ENCODE data around the gene CROCC2. TPM values are rescaled to one million over a fixed set of nuclear protein-coding genes. Genes with fewer than 3 reads are reported as not detected.

CROCC2 gene
- polyA plus RNA-seq, 1 experiment = not detected

- ChIA-PET POLR2A (no interaction called here), CTCF (interaction anchor here (1.0 kb wide), 1 partner anchor 18 kb away, joined by 3 read pairs; no protein-coding TSS in a partner anchor)
- TF ChIP-seq CTCF (IDR thresholded peaks at IDR 0.05; ENCODE audit: insufficient read depth, low read depth, low read length) = no peak
- no peak for DNase-seq (ENCODE audit: low read depth)
- Histone ChIP-seq H3K4me3 (ENCODE audit: low read depth, low read length) (no peak overlapping the region), H3K27me3 (ENCODE audit: control insufficient read depth, insufficient read depth, low read length) (peaks cover 2% of the 10 kb centered on the region; the same call in 1 of the 2 replicates), H3K36me3 (ENCODE audit: control insufficient read depth, insufficient read depth, low read length) (no peaks in the 10 kb centered on the region)
Measured at GRCh38 chr2:240869109-240869955, 36.8 kb upstream of the CROCC2 start.

GRCh38 chr2:240869956-240870875 is 35.9 kb upstream of the CROCC2 start:
- no peak for TF ChIP-seq CTCF (IDR thresholded peaks at IDR 0.05; ENCODE audit: insufficient read depth, low read depth, low read length)
- Histone ChIP-seq H3K4me3 (ENCODE audit: low read depth, low read length) (no peak overlapping the region), H3K27me3 (ENCODE audit: control insufficient read depth, insufficient read depth, low read length) (no peaks in the 10 kb centered on the region; the same call in 1 of the 2 replicates), H3K36me3 (ENCODE audit: control insufficient read depth, insufficient read depth, low read length) (no peaks in the 10 kb centered on the region)
- CTCF ChIA-PET = interaction anchor here (1.0 kb wide), 1 partner anchor 19 kb away, joined by 3 read pairs; no protein-coding TSS in a partner anchor
- DNase-seq (ENCODE audit: low read depth) = no peak
- POLR2A ChIA-PET = no interaction called here

- Histone ChIP-seq H3K4me3 (ENCODE audit: low read depth, low read length) (no peak overlapping the region), H3K36me3 (ENCODE audit: control insufficient read depth, insufficient read depth, low read length) (no peaks in the 10 kb centered on the region), H3K27me3 (ENCODE audit: control insufficient read depth, insufficient read depth, low read length) (no peaks in the 10 kb centered on the region; the same call in 1 of the 2 replicates)
- DNase-seq (ENCODE audit: low read depth) = no peak
- POLR2A ChIA-PET = no interaction called here
- CTCF ChIA-PET = no interaction called here
- TF ChIP-seq CTCF (IDR thresholded peaks at IDR 0.05; ENCODE audit: insufficient read depth, low read depth, low read length) = no peak
Measured at GRCh38 chr2:240871071-240871958, 34.8 kb upstream of the CROCC2 start.

- Histone ChIP-seq H3K27me3 (ENCODE audit: control insufficient read depth, insufficient read depth, low read length) (no peaks in the 10 kb centered on the region; the same call in 1 of the 2 replicates), H3K4me3 (ENCODE audit: low read depth, low read length) (no peak overlapping the region), H3K36me3 (ENCODE audit: control insufficient read depth, insufficient read depth, low read length) (no peaks in the 10 kb centered on the region)
- no peak for TF ChIP-seq CTCF (IDR thresholded peaks at IDR 0.05; ENCODE audit: insufficient read depth, low read depth, low read length)
- no peak for DNase-seq (ENCODE audit: low read depth)
- ChIA-PET CTCF (interaction anchor here (1.1 kb wide), 1 partner anchor 10 kb away, joined by 4 read pairs; no protein-coding TSS in a partner anchor), POLR2A (interaction anchor here (0.6 kb wide), 1 partner anchor 94 kb away, joined by 3 read pairs; no protein-coding TSS in a partner anchor)
Measured at GRCh38 chr2:240872317-240873097, 33.6 kb upstream of the CROCC2 start.
